Trophoblast cell (in vitro differentiated cells and primary cell): ENCODE results near the gene ABR.

Experiments used
- DNase-seq, 2 donors: peaks; one replicate each; pipeline ENCODE4 v3.0.0-alpha.2; 2016
- H2AFZ ChIP-seq: 2 replicates; pipeline ENCODE4 v1.6.1; 2013; ENCODE audit warnings: low read length, moderate library complexity, mild to moderate bottlenecking; ENCODE audit not compliant: insufficient read depth, poor library complexity
- H2AK5ac ChIP-seq: 2 replicates; pipeline ENCODE4 v1.6.1; 2013; ENCODE audit warnings: mild to moderate bottlenecking, low read length
- H2BK120ac ChIP-seq: 2 replicates; pipeline ENCODE4 v1.6.1; 2013; ENCODE audit warnings: low read length, mild to moderate bottlenecking, moderate library complexity; ENCODE audit not compliant: insufficient read depth, poor library complexity
- H2BK12ac ChIP-seq: 2 replicates; pipeline ENCODE4 v1.6.1; 2013; ENCODE audit warnings: mild to moderate bottlenecking, low read length, moderate library complexity
- H2BK5ac ChIP-seq: 2 replicates; pipeline ENCODE4 v1.6.1; 2013; ENCODE audit warnings: low read length, low read depth, moderate library complexity, mild to moderate bottlenecking; ENCODE audit not compliant: poor library complexity
- H3K14ac ChIP-seq: 2 replicates; pipeline ENCODE4 v1.6.1; 2013; ENCODE audit warnings: mild to moderate bottlenecking, low read length
- H3K18ac ChIP-seq: 2 replicates; pipeline ENCODE4 v1.6.1; 2013; ENCODE audit warnings: mild to moderate bottlenecking, low read length
- H3K23ac ChIP-seq: 2 replicates; pipeline ENCODE4 v1.6.1; 2013; ENCODE audit warnings: low read length
- H3K27ac ChIP-seq: 2 replicates; pipeline ENCODE4 v1.5.1; 2013; ENCODE audit warnings: low read depth, mild to moderate bottlenecking, inconsistent platforms, low read length, moderate library complexity
- H3K27me3 ChIP-seq: 2 replicates; pipeline ENCODE4 v1.6.1; 2013; ENCODE audit warnings: inconsistent platforms, mild to moderate bottlenecking, low read length, moderate library complexity; ENCODE audit not compliant: insufficient read depth
- H3K36me3 ChIP-seq, 2 experiments: 1 replicate in 1 of 2; 2 replicates in 1 of 2; pipeline ENCODE4 v1.6.1; 2013; ENCODE audit warnings: low read length in 2 of 2, mild to moderate bottlenecking in 2 of 2, moderate library complexity in 1 of 2; ENCODE audit not compliant: insufficient read depth in 2 of 2, control insufficient read depth in 1 of 2
- H3K4ac ChIP-seq: 2 replicates; pipeline ENCODE4 v1.6.1; 2013; ENCODE audit warnings: low read depth, mild to moderate bottlenecking, low read length, moderate library complexity
- H3K4me1 ChIP-seq, 2 experiments: 1 replicate in 1 of 2; 2 replicates in 1 of 2; pipeline ENCODE4 v1.6.1; 2013; ENCODE audit warnings: low read length in 2 of 2, mild to moderate bottlenecking in 2 of 2, moderate library complexity in 1 of 2; ENCODE audit not compliant: insufficient read depth in 2 of 2, control insufficient read depth in 1 of 2
- H3K4me2 ChIP-seq: 2 replicates; pipeline ENCODE4 v1.6.1; 2013; ENCODE audit warnings: inconsistent platforms, mild to moderate bottlenecking, low read length, moderate library complexity
- H3K4me3 ChIP-seq: 2 replicates; pipeline ENCODE4 v1.5.1; 2013; ENCODE audit warnings: mild to moderate bottlenecking, low read depth, low read length, inconsistent platforms
- H3K79me1 ChIP-seq: one replicate; pipeline ENCODE4 v1.6.1; 2013; ENCODE audit warnings: low read length
- H3K79me2 ChIP-seq: 2 replicates; pipeline ENCODE4 v1.6.1; 2013; ENCODE audit warnings: low read length, mild to moderate bottlenecking; ENCODE audit not compliant: control insufficient read depth, insufficient read depth, poor library complexity
- H3K9ac ChIP-seq: 2 replicates; pipeline ENCODE4 v1.6.1; 2013; ENCODE audit warnings: mild to moderate bottlenecking, low read length
- H3K9me3 ChIP-seq: 2 replicates; pipeline ENCODE4 v1.6.1; 2013; ENCODE audit warnings: low read depth, mild to moderate bottlenecking, control low read depth, inconsistent platforms, low read length; ENCODE audit not compliant: insufficient read depth
- H4K12ac ChIP-seq: 2 replicates; pipeline ENCODE4 v1.6.1; 2013; ENCODE audit warnings: low read depth, mild to moderate bottlenecking, low read length, moderate library complexity
- H4K8ac ChIP-seq: 2 replicates; pipeline ENCODE4 v1.6.1; 2013; ENCODE audit warnings: low read depth, mild to moderate bottlenecking, low read length, moderate library complexity
- H4K91ac ChIP-seq: one replicate; pipeline ENCODE4 v1.6.1; 2013; ENCODE audit warnings: low read depth, mild to moderate bottlenecking, low read length, moderate library complexity
- WGBS: extraction: QIAGEN DNeasy Blood & Tissue Kit; methylation state at CpG from one replicate; pipeline ENCODE4 v1.1.7; 2013; ENCODE audit warnings: missing lambda C conversion rate; ENCODE audit not compliant: insufficient read length, insufficient coverage; ENCODE audit errors: extremely low coverage; 5-methylcytosine and 5-hydroxymethylcytosine counted together

ABR gene

GRCh38 chr17:1181753-1182137 is 2.0 kb upstream of the ABR start:
- Histone ChIP-seq H4K91ac (no peak overlapping the region), H3K27me3 (peaks cover 19% of the 10 kb centered on the region), H2AK5ac (no peak overlapping the region), H3K23ac (no peak overlapping the region), H3K4me3 (no peak overlapping the region), H2BK5ac (no peak overlapping the region), H3K79me2 (peaks cover 4% of the 10 kb centered on the region), H3K9me3 (no peaks in the 10 kb centered on the region), H3K4ac (no peak overlapping the region), H3K36me3 (no peaks in the 10 kb centered on the region), H3K14ac (no peak overlapping the region), H3K4me1 (peaks cover 10 to 20% of the 10 kb centered on the region in 2 experiments), H3K79me1 (peaks cover 5% of the 10 kb centered on the region), H3K27ac (no peak overlapping the region), H4K8ac (no peak overlapping the region), H2AFZ (no peak overlapping the region), H4K12ac (no peak overlapping the region), H3K4me2 (no peak overlapping the region), H3K18ac (no peak overlapping the region), H3K9ac (no peak overlapping the region), H2BK120ac (no peak overlapping the region), H2BK12ac (no peak overlapping the region)
- no CpG with 5 or more reads among the region's 14 CpGs for WGBS
- no peak for DNase-seq

GRCh38 chr17:1180958-1181752 is 1.4 kb upstream of the ABR start:
- no peak overlapping the region for H2AFZ ChIP-seq
- H3K4me3 ChIP-seq, result no peak overlapping the region
- peaks cover 10 to 20% of the 10 kb centered on the region in 2 experiments for H3K4me1 ChIP-seq
- no peak overlapping the region for H4K8ac ChIP-seq
- H3K27me3 ChIP-seq, result peaks cover 19% of the 10 kb centered on the region
- H3K4ac ChIP-seq, result no peak overlapping the region
- peaks cover 4% of the 10 kb centered on the region for H3K79me2 ChIP-seq
- no peak overlapping the region for H3K4me2 ChIP-seq
- H3K18ac ChIP-seq, result no peak overlapping the region
- H2BK5ac ChIP-seq, result no peak overlapping the region
- no peak overlapping the region for H4K12ac ChIP-seq
- H3K14ac ChIP-seq, result no peak overlapping the region
- no peaks in the 10 kb centered on the region for H3K9me3 ChIP-seq
- peaks cover 5% of the 10 kb centered on the region for H3K79me1 ChIP-seq
- no peak overlapping the region for H4K91ac ChIP-seq
- DNase-seq, result no peak
- H3K36me3 ChIP-seq, result no peaks in the 10 kb centered on the region
- no peak overlapping the region for H3K27ac ChIP-seq
- no peak overlapping the region for H3K23ac ChIP-seq
- WGBS, result no CpG with 5 or more reads among the region's 23 CpGs
- H2AK5ac ChIP-seq, result no peak overlapping the region
- no peak overlapping the region for H3K9ac ChIP-seq
- H2BK12ac ChIP-seq, result no peak overlapping the region
- H2BK120ac ChIP-seq, result no peak overlapping the region

GRCh38 chr17:1179112-1179817 is 516 bp downstream of the ABR start:
- Histone ChIP-seq H3K14ac (peak overlapping the region; percentile 53), H3K9me3 (no peaks in the 10 kb centered on the region), H4K91ac (peak overlapping the region; percentile 39), H3K27me3 (peaks cover 19% of the 10 kb centered on the region), H4K8ac (no peak overlapping the region), H3K4me2 (peak overlapping the region; percentile 79), H3K36me3 (peaks cover 0 to 2% of the 10 kb centered on the region in 2 experiments), H2AFZ (peak overlapping the region; percentile 52), H3K79me1 (peaks cover 5% of the 10 kb centered on the region), H3K18ac (no peak overlapping the region), H2BK120ac (no peak overlapping the region), H3K4ac (no peak overlapping the region), H3K4me3 (peak overlapping the region; percentile 64), H3K23ac (no peak overlapping the region), H4K12ac (no peak overlapping the region), H3K79me2 (peaks cover 4% of the 10 kb centered on the region), H2BK12ac (no peak overlapping the region), H2AK5ac (no peak overlapping the region), H2BK5ac (no peak overlapping the region), H3K4me1 (peaks cover 10 to 20% of the 10 kb centered on the region in 2 experiments), H3K9ac (no peak overlapping the region), H3K27ac (no peak overlapping the region)
- no CpG with 5 or more reads among the region's 69 CpGs for WGBS
- DNase-seq, result peak in 1 of 2 donors; percentile 31

- WGBS, result no CpG with 5 or more reads among the region's 9 CpGs
Observed at GRCh38 chr17:1177016-1177700, 2.6 kb downstream of the ABR start.

More at GRCh38 chr17:1177016-1177700, 2.6 kb downstream of the ABR start:
- peak in 1 of 2 donors; percentile 53 for DNase-seq
- Histone ChIP-seq H3K4ac (no peak overlapping the region), H3K18ac (no peak overlapping the region), H3K9ac (no peak overlapping the region), H3K4me3 (no peak overlapping the region), H3K27ac (no peak overlapping the region), H3K9me3 (no peaks in the 10 kb centered on the region), H2BK5ac (no peak overlapping the region), H2BK12ac (no peak overlapping the region), H3K36me3 (peaks cover 0 to 2% of the 10 kb centered on the region in 2 experiments), H4K12ac (no peak overlapping the region), H3K14ac (no peak overlapping the region), H3K4me1 (peaks cover 10 to 20% of the 10 kb centered on the region in 2 experiments), H2AK5ac (no peak overlapping the region), H2BK120ac (no peak overlapping the region), H3K79me1 (peaks cover 5% of the 10 kb centered on the region), H3K23ac (no peak overlapping the region), H3K4me2 (no peak overlapping the region), H2AFZ (no peak overlapping the region), H3K79me2 (peaks cover 4% of the 10 kb centered on the region), H4K91ac (no peak overlapping the region), H4K8ac (no peak overlapping the region), H3K27me3 (peaks cover 19% of the 10 kb centered on the region)
